Left colon (tissue), 2 donors: ENCODE results near the gene GLB1L3. TPM values are rescaled to one million over a fixed set of nuclear protein-coding genes. Genes with fewer than 3 reads are reported as not detected.
"Not testable (repeated sequence)": the region's sequence is repeated elsewhere in the genome, so short reads cannot be mapped to it uniquely, and the experiment has no call there.

Experiments used
- ATAC-seq: fragments of 200-7000 bp; cut with Tn5 transposase; one replicate; pipeline ENCODE4 v1.9.1; 2020; ENCODE audit warnings: mild to moderate bottlenecking, moderate library complexity
- DNase-seq, 2 donors: peaks; one replicate each; pipeline ENCODE4 v3.0.0-alpha.2; 2020
- intact Hi-C, 2 donors: fragments of 100-400 bp; cut with DNase I in 1 of 2; cut with micrococcal nuclease in 1 of 2; formaldehyde crosslinking; loops; one replicate each; pipeline versions ENCODE4 v1.11.2 to v1.14.0; 2022; cut with DNase I, micrococcal nuclease
- total RNA-seq, 2 donors: library from RNA; stranded (reverse); fragmentation: NEBNext Ultra II Directional; extraction: Animal tissue kit (Norgen Biotek cat#: 25700); gene quantifications; one replicate each; pipeline ENCODE4 v1.2.1, GENCODE V29; 2021
- donor health status: DM: no; HTN: no; CAD: no.
- donor health status: DM: yes; HTN: yes; CAD: no.

GLB1L3 gene
- total RNA-seq, 2 donors from 2014 or later: not detected

DNA sequence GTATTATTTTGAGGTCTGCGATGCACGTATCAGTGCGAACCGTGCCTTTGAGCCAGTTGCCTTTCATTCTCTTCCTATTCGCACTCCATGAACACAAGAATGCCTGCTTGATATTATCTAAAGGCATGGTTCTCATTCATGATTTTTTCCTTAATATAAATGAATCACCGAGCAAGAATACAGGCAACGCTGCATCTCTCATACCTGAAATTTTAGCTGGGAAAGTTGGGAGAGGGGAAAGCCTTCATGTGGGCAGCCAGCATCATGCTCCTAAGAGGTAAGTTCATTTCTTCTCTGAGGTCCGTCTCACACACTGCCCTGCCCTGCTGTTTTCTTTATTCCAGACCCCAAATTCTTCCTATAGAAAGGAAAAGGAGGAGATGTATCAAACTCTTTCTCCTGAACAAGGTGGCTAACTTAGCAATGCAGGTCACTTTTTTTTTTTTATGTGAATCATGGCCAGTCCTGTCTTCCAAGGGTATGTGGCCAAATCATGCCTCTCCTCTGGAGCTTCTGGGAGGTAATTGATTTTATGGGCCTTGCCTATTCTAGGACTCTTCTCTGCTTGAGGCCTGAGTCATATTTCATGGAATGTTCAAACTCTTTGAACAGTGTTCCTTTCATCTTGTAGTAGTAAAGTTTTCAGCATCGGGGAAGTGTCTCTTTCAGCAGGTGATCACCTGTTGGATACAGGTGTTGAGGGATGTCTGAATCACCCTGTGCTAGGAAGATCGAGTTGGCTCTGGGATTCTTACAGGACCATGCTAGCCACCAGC, 58.8 kb downstream of the GLB1L3 start:
- intact Hi-C loops: no loop called here
- DNase-seq (no peak), ATAC-seq (no peak)

DNA sequence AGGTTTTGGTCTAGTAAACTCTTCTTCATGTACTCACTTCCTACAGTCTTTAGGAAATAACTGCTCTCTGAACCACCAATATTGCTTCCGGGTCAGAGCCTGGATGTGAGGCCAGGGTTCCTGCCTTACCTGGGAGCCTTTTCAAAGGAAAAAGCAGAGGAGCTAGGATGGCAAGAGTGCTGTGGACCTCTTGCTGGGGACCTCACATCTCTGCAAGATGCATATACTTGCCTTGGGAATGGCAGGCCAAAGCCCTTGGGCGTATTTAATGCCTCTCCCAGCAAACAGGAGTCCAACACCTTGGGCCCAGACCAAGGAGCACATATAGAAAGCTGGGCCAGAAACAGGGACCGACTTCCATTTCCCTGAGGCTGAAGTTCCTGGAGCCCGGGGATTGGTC, 60.9 kb downstream of the GLB1L3 start:
- ATAC-seq (no peak), DNase-seq (no peak)
- intact Hi-C loops: no loop called here

DNA sequence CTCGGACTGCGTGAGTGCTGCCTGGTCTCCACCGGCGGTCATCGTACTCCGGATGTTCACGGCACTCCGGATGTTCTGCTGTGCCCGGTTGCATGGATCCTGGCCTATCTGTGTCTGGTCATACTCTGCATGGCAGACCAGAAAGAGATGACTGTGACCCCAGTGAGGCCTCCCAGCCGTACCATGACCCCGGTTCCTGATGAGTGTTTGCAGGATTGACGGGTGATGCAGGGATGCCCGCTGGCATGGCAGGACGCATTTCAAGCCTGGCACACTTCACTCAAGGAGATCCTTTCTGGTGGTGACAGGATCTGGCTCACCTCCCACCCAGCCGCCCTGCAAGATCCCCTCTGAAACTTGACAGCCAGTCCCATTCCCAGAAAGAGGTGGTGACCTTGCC, 61.9 kb downstream of the GLB1L3 start:
- ATAC-seq (no peak), DNase-seq (no peak)
- intact Hi-C loops: no loop called here

DNA sequence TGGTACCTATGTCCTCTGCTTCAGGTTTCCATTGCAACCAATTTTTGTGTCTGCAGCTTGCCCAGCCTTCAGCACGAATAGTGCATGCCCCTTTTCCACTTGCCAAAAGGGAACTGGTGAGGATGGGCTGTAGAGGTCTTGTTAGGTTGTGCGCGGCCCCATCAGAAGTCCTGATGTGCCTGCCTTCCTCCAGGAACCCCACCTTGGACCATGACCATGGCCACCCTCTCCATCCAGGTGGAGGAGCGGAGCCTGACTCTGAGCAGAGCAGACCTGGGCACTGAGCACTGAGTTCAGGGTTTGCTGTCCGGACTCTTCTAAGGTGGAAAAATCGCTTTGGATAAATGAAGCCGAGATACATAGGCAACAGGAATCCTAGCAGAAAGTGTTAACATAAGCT, 62.5 kb downstream of the GLB1L3 start:
- intact Hi-C loops: no loop called here
- no peak for DNase-seq

DNA sequence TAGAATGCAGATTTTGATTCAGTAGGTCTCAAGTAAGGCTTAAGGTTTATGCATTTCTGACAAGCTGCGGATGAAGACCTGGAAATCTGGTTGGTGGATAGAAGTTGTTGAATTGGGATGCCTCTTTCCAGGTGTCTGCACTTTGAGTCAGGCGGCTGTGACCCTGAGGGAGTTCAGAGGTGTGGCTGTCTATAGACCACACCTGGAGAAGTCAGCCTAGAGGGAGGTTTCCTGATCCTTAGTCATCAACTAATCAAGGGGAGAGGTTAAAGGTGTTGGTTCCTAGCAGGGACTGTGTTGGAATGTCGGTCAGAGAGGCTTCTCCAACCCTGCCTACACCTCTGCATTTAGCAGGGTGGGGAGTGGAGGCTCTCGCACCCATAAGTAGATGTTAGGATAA, 63.6 kb downstream of the GLB1L3 start:
- ATAC-seq (peak; percentile 96), DNase-seq (peak; percentile 63 to 73)
- intact Hi-C loops: no loop called here

More for the DNA sequence above, 62.5 kb downstream of the GLB1L3 start:
- no peak for ATAC-seq

DNA sequence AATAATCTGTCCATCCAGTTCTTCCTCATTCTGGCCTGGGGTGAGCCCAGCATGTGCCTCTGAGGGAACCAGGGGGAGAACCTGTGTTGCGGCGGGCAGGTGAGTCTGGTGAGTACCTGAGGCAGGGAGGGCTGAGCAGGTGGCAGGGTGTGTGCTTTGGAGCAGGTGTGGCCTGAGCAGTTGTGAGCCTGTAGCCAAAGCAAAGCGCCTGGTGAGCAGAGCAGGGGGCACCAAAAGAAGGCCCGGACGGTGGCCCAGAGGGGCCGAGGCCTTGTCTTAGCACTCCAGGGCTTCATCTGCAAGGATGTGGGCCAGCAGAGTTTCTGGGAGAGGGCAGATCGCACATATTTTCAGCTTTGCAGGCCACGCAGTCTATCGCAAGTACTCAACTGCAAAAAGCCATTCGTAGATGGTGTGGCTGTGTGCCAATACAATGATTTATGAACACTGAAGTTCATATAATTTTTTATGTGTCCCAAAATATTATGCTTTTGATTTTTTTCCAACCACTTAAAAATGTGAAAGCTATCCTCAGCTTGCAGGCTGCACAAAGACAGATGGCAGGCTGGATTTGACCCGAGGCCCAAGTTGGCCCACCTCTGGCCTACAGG, 64.3 kb downstream of the GLB1L3 start:
- ATAC-seq: peak; percentile 89
- DNase-seq: peak; percentile 67 to 78
- intact Hi-C loops: no loop called here

DNA sequence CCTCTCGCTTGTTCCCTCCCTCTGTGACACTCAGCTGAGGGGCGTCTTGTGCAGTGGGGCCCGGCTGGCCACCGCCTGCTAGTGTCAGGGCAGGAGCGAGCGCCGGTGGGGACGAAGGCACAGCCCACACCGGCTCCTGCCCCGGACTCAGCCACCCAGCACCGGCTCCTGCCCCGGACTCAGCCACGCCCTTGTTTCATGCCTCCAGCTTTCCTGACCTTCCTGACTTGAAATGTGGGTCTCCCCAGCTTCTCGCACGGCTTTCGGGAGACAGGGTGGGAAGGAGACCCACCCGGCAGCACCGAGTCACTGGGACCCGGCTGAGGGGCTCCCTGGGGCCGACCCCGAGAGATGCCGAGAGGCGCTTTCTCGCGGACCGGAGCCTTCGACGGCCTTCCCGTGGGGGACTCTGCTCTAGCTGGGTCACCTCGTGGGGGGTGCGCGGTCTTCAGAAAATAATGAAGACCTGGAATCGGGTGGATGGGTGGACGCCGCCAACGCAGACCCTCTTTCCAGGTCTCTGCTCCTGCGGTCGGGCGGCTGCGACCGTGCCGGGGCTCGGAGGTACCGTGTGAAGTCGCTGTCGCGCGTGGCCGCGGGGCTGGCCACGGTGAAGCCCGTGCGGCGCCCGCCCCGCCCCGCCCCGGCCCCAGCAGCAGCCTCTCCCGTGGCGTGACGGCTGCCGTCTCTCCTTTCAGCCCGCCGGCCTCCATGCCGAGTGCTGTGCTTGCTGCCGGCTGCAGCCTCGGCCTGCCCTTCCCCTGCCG, 65.8 kb downstream of the GLB1L3 start:
- no peak for ATAC-seq
- DNase-seq: no peak
- intact Hi-C loops: no loop called here

DNA sequence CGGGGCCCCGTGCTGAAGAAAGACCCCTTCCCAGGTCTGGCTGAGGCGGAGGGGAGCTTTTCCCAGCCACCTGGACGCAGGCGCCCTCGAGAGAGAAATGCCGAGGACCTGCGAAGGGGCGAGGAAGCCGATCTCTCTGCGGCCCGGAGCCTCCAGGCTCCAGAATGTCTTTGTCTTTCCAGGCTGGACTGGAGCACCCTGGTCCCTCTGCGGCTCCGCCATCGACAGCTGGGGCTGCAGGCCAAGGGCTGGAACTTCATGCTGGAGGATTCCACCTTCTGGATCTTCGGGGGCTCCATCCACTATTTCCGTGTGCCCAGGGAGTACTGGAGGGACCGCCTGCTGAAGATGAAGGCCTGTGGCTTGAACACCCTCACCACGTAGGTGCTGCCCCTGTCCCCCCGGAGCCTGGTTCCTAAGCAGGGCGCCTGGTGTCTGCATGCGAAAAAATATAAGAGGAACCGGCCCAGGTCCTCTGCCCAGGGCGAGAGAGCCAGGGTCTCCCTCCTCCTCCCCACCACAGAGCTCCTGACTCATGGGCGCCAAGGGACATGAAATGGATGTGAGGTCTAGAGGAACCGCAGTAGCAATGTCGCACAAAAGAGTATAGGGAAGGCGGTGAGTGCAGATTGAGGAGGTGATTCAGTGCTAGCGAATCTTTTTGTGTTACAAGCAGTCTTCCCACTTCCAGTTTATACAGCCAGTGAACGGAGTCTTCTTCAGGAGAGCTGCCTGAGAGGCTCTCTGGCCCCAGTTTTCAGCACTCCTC, 66.6 kb downstream of the GLB1L3 start:
- DNase-seq: no peak
- intact Hi-C loops: no loop called here

DNA sequence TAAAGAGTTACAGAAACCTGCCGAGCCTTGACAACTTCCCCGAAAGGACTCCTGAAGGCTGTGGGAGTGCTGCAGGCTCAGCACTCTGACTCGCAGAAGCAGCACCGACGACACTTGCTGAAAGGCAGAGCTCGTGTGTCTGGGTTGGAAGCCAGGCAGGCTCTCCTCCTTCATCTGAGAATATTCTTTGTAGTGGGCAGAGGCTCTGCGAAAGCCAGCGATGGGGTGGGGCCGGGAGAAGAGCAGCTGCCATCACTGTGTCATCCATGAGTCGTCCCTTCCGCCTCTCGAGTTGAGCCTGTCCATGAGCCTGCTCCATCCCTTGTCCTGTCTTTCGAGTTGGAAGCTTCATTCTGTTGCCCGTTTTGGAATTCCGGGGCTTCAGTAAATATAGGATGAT, 67.5 kb downstream of the GLB1L3 start:
- DNase-seq: no peak
- intact Hi-C loops: no loop called here
- no peak for ATAC-seq

More for the DNA sequence above, 66.6 kb downstream of the GLB1L3 start:
- no peak for ATAC-seq

DNA sequence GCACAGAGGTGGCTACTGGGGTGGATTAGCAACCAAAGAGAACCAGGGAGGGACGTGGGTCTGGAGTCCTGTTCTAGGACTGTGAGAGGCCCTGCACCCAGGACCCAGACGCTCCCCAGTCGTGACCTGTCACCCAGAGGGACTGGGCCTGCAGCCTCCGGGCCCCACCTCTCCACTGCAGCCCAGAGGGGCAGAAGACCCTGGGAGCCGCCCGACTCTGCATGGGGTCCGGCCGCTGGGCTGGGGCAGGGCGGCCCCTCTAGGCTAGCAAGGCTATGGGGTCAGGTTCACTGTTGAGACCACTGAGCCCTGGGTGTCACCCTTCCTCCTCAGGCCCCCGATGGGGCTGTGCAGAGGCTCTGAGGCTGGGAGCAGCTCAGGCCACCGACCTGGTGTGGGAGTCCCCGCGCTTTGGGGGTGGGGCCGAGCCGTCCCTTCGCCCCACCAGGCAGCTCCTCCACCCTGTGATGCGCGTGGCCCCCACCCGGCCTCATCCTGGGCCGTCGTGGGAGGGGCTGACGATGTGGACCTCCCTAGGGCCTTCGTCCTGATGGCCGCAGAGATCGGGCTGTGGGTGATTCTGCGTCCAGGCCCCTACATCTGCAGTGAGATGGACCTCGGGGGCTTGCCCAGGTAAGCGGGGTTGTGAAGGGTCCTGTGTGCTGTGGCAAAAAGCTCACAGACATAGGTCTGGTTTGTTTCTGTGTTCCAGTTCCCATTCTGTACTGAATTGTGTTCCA, 68.5 kb downstream of the GLB1L3 start:
- intact Hi-C loops, ATAC-seq, DNase-seq: not testable (repeated sequence)

DNA sequence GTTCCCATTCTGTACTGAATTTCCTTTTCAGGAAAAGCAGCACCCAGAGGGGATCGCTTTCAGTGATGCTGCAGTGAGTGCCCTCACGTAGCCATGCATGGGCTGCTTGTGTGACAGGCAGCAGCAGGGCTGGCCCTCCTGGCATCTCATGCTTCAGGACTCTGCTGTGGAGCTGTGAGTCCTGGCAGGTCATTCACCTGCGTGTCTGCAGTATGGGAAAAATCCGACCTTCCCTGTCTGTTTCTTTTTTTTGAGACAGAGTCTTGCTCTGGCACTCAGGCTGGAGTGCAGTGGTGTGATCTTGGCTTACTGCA, 69.0 kb downstream of the GLB1L3 start:
- intact Hi-C loops: no loop called here
- DNase-seq (no peak), ATAC-seq (no peak)

DNA sequence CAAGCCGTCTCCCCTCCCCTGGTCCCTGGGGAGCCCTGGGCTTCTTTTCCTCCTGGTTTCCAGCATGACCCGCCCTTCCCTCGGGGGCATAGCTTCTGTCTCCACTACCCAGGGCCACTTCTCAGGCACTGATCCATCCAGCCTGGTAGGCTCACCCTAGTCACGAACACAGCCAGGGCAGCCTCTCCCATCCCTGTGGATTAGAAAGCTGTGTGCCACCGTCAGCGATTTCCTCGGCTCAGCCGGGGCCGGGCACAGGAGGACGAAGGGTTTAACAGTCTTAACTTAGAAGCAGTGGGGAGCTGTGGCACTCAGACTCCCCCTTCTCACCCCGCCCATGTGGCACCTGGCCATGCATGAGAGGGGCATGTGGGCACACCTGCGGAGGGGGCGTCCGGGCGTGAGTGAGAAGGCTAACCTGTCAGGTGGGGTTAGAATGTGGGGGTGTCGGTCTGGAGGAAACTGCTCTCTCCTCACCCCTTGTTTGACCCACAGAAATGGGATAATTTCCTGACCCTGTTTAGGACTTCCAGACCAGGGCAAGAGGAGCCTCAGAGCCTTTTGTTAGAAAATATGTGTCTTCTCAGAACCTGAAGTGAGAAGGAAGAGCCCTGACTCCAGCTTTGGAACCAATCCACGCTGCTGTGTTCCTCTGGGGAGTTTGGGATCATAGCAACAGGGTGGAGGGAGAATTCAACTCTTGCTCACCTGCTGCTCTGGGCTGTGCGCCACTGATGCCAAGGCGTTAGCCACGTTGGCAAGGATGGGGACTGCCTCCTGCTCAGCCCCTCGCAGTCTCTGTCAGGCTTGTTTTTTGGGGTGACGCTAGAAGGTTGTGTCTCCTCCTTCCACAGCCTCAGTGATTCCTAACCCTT, 70.2 kb downstream of the GLB1L3 start:
- intact Hi-C loops: no loop called here
- ATAC-seq: no peak
- no peak for DNase-seq

DNA sequence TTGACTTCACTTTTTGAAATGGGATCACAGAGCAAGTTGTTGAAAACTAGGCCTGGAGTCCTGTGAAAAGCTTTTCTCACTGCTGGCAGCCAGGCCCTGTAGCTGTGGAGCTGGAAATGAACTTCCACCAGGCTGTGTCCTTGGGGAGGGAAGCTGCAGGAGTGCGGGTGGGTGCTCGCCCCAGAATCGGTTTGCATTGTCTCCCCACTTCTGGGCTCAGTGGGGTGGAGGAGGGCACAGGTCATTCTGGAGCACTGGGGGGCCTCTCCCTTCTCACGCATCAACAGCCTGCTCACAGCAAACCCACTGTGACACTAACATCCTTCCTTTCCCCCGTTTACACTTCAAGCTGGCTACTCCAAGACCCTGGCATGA, 70.8 kb downstream of the GLB1L3 start:
- intact Hi-C loops: no loop called here
- ATAC-seq: no peak
- DNase-seq: no peak

DNA sequence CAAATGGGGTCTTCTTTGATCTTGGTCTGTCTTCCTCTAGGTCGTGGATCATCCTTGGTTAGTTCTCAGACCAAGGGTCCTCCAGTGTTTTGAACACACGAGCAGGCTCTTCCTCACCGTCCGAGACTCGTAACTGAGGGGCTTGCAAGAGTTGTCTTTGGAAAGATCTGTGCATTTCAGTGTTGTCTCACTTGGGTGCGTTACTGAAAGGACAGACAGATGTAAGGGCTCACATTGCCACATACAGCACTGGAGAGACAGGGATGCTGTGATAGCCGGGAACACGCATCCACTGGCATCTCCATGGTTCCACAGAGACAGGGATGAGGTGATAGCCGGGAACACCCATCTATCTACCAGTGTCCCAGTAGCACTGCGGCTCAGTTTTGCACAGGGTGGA, 71.3 kb downstream of the GLB1L3 start:
- DNase-seq: no peak
- intact Hi-C loops: no loop called here
- ATAC-seq: no peak

DNA sequence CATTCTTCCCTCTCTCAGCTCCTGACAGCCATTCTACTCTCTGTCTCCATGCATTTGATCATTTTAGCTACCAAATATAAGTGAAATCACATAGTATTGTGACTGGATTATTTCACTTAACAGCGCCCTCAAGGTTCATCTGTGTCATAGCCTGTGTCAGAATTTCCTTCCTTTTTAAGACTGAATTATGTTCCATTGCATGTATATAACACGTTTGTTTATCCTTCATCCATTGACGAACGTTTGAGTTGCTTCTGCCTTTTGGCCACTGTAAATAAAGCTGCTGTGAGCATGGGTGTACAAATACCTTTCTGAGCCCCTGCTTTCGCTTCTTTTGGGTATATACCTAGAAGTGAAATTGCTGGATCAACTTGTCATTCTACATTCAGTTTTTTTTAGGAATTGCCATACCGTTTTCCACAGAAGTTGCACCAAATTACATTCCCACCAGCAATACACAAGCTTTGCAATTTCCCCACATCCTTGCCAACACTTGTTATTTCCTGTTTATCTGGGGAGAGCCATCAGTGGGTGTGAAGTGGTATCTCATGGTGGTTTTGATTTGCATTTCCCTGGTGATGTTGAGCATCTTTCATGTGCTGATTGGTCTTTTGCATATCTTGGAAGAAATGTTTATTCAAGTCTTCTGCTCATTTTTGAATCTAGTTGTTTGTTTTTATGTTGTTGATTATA, 73.1 kb downstream of the GLB1L3 start:
- DNase-seq (no peak), ATAC-seq (no peak)
- intact Hi-C loops: no loop called here

DNA sequence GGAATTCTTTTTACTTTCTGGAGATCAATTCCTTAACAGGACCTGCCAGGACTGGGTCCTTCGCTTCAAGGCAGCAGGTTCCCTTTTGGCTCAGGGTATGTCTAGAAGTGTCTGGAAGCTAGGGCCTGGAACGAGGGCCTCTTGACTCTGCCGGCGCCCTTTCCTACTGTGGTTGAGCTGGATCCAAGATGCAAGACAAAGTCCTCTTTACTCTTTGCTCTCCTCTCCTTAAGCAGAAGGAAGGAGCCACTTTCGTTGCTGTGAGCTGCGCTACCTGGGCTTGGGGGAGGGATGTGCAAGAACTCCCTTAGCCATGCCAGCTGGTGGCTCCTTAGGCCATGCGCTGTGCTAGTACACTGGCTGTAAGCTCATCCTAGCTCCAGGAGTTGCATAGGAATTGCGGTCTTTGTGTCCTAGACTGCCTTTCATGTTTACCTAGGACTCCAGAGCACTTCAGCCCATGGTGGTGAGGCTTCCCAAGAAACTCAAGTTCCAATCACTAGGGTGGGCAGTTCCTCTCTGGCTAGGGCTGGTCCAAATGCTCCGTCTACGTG, 73.7 kb downstream of the GLB1L3 start:
- ATAC-seq (no peak), DNase-seq (no peak)
- intact Hi-C loops: no loop called here

DNA sequence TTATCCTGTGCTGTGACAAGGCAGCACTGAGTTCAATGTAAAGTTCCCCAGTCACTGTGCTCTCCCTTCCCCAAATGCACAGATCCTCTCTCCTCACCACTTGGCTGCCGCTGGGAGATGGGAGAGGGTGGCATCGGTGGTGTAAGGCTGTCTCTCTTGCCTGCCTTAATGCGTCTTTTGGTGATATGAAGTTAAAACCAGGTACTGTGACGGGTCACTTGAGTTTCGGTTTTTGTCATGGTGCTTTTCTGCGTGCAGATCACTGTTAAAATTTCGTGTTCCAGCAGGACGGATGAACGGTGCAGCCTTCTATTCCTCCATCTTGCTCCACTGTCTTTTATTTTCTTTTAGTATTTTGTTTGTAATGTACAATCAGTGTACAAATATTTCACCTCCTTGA, 74.2 kb downstream of the GLB1L3 start:
- intact Hi-C loops: no loop called here
- no peak for DNase-seq
- ATAC-seq: no peak
